ENCODE data around the gene USP32.
"Not testable (repeated sequence)": the region's sequence is repeated elsewhere in the genome, so short reads cannot be mapped to it uniquely, and the experiment has no call there.

Gene USP32

DNA sequence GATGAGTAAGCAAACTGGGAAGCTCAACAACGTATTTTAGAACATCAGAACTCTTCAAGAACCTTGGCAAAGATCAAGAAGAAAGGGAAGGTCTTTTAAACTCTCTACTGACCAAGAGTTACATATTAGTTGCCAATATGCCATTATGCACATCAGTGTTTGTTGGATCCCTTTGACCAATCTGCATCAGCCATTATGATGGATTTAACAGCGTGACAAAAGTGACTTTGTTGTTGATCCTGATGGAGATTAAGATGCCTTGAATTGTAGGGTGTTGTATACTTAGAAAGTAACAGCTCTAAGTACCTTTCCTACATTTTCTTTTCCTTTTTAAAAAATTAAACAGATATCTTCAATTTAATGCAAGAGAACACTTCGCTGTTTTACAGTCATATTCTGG lies 133.6 kb downstream of the USP32 start:
- FAIRE-seq (no peak), DNase-seq (ENCODE audit: extremely low spot score, insufficient read length, low read depth) (no peak)

GRCh38 chr17:60256174-60256573 lies 135.8 kb downstream of the USP32 start:
- DNase-seq (ENCODE audit: extremely low spot score, insufficient read length, low read depth), result no peak
- no peak for FAIRE-seq

GRCh38 chr17:60253048-60253447 lies 138.9 kb downstream of the USP32 start:
- FAIRE-seq (no peak), DNase-seq (ENCODE audit: extremely low spot score, insufficient read length, low read depth) (no peak)

- FAIRE-seq (peak; percentile 15), DNase-seq (ENCODE audit: extremely low spot score, insufficient read length, low read depth) (no peak)
Observed at GRCh38 chr17:60252459-60252858, 139.5 kb downstream of the USP32 start.

DNA sequence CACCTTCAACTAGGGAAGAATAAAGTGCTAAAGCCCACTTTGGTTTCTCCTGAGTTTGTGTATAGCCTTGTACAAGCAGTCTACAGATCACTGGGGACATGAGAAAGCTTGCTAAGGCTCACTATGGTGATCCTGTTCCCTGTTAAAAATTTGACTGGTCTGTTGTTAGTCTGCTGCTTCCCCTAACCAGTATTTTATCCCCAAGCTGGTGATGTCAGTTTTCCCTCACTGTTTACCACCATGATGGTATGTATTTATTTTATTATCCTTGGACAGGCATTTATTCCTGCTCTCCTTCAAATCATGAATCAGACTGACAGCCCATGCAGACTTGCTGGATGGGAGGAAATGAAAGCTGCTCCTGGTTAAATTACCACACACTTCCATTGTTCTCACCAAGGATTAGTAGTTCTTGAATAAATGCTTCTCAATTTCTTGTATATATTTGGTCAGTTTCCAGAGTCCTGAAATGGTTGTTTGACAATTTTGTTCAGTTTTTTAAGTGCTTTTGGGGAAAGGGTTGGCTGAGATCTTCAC lies 142.6 kb downstream of the USP32 start:
- DNase-seq (ENCODE audit: extremely low spot score, insufficient read length, low read depth) (no peak), FAIRE-seq (no peak)

- FAIRE-seq (no peak), DNase-seq (ENCODE audit: extremely low spot score, insufficient read length, low read depth) (no peak)
Observed at GRCh38 chr17:60248618-60249289, 143.2 kb downstream of the USP32 start.

DNA sequence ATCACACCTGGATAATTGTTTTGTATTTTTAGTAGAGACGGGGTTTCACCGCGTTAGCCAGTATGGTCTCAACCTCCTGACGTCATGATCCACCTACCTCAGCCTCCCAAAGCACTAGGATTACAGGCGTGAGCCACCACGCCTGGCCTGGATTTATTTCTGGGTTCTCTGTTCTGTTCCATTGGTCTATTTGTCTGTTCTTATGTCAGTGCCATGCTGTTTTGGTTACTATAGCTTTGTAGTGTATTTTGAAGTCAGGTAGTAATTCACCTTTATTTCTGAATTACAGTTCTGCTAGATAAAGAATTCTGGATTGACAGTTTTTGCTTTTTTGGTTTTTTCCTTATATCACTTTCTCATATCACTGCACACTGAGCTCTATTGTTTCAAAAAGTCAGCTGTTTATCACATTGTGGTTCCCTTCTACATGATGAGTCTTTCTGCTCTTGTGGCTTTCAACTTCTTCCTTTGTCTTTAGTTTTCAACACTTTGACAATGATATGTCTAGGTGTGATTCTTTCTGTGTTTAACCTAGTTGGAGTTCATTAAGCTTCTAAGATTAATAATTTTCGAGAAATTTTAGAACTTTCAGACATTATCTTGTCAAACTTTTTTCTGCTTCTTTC lies 144.0 kb downstream of the USP32 start:
- no peak for DNase-seq (ENCODE audit: extremely low spot score, insufficient read length, low read depth)
- FAIRE-seq, result no peak

- FAIRE-seq, result no peak
- no peak for DNase-seq (ENCODE audit: extremely low spot score, insufficient read length, low read depth)
Observed at GRCh38 chr17:60244656-60245055, 147.3 kb downstream of the USP32 start.

DNA sequence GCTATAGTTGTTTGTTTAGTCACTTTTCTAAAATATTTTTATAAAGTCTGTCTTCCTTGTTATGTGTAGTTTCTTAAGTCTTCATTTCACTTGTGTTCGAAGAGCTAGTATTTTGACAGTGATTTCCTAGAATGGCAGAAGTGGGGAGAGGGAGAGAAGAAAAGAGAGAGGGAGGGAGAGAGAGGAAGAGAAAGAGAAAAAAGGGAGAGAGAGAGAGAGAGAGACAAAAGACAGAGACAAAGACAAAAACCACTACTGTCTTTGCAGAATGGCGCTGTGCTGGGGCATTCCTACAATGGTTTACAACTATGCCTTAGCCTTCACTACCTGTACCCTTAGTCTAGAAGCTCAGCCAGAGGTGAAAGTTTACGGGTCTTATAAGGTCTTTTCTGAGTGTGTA lies 151.6 kb downstream of the USP32 start:
- DNase-seq (ENCODE audit: extremely low spot score, insufficient read length, low read depth) (no peak), FAIRE-seq (no peak)

DNA sequence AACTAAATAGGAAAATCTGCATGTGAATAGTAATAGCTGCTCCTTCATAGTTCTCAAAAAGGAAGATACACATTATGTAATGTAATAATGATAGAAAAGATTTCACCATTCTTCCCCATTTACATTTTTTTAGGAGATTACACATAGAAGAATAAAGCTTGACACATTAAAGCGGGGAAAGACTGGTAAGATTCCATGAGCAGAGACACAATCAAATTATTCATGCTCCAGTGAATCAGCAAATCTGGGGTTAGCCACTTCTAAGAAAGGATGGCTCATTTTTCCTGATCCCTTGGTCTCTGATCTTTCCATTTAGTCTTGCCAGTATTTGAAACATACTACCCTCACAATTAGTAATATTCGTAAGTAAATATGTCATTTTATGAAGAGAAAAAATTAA lies 160.2 kb downstream of the USP32 start:
- no peak for DNase-seq (ENCODE audit: extremely low spot score, insufficient read length, low read depth)
- no peak for FAIRE-seq

GRCh38 chr17:60231234-60231633 lies 160.7 kb downstream of the USP32 start:
- DNase-seq (ENCODE audit: extremely low spot score, insufficient read length, low read depth), result no peak
- FAIRE-seq, result no peak

GRCh38 chr17:60230358-60230757 lies 161.6 kb downstream of the USP32 start:
- FAIRE-seq (no peak), DNase-seq (ENCODE audit: extremely low spot score, insufficient read length, low read depth) (no peak)

DNA sequence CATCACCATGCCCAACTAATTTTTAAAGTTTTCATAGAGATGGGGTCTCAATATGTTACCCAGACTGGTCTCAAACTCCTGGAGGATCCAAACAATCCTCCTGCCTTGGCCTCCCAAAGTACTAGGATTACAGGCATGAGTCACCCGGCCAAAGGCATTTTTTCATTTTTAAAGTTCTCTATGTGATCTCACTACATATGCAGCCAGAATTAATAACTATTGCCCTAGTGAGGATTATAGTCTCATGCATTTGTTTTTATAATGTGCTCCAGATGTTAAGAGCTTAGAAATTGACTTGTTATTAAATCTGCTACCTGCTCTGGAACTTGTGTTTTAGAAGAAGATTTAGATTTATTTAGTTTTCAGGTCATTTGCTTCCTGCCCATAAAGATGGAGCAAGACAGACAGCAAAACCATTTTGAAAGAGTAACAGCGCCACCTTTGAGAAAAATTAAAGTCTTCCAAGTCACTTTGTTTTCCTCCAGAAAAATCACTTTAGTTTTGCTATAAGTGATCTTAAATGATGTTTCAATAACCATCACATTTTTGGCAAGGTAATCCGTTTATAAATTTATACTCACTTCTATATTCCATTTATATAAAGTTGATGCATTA lies 162.6 kb downstream of the USP32 start:
- FAIRE-seq (no peak), DNase-seq (ENCODE audit: extremely low spot score, insufficient read length, low read depth) (no peak)

DNA sequence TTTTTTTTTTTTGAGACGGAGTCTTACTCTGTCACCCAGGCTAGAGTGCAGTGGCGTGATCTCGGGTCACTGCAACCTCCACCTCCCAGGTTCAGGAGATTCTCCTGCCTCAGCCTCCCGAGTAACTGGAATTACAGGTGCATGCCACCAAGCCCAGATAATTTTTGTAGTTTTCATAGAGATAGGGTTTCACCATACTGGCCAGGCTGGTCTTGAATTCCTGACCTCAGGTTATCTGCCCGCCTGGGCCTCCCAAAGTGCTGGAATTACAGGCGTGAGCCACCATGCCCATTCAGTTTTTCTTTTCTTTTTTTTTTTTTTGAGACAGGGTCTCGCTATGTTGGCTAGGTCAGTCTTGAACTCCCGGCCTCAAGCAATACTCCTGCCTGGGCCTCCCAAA lies 164.7 kb downstream of the USP32 start:
- DNase-seq (ENCODE audit: extremely low spot score, insufficient read length, low read depth); FAIRE-seq: not testable (repeated sequence)

DNA sequence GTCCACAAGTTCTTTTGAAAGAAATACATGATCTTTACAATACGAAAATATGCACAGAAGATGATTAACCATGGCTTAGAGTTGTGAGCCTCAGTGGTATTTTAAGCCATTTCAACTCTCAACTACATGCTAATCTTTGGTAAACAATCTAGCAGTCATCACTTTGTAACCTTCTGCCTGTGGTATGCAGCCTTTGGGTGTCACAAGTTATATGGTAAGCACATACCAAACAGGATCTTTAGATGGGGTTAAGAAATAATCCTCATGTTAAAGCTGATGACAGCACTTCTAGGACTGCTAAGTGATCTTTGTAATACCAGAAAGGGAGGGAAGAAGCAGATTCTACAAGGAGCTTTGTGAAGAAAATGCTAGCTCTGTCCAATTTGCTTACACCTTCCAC lies 167.9 kb downstream of the USP32 start:
- FAIRE-seq, result no peak
- no peak for DNase-seq (ENCODE audit: extremely low spot score, insufficient read length, low read depth)

DNA sequence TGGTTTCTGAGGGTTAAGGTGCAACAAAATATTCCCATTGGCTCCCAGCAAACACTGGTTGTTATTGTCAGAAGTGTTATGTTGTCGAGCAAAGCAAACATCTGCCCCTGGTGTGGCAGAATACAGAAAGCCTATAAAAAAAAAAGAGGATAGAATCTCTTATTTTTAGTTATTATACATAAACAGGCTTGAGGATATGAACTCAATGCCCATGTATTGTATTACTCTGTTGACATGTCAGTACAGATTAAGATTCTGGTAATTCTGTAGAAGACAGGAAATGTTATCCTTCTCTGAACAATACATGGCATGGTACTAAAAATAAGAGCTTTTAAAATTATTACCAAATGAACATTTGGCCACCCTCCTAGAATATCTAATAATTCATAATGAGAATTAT lies 168.5 kb downstream of the USP32 start:
- FAIRE-seq, result no peak
- no peak for DNase-seq (ENCODE audit: extremely low spot score, insufficient read length, low read depth)

GRCh38 chr17:60218774-60219173 lies 173.2 kb downstream of the USP32 start:
- not testable (repeated sequence) for DNase-seq (ENCODE audit: extremely low spot score, insufficient read length, low read depth); FAIRE-seq

GRCh38 chr17:60215895-60216294 lies 176.0 kb downstream of the USP32 start:
- not testable (repeated sequence) for FAIRE-seq

DNA sequence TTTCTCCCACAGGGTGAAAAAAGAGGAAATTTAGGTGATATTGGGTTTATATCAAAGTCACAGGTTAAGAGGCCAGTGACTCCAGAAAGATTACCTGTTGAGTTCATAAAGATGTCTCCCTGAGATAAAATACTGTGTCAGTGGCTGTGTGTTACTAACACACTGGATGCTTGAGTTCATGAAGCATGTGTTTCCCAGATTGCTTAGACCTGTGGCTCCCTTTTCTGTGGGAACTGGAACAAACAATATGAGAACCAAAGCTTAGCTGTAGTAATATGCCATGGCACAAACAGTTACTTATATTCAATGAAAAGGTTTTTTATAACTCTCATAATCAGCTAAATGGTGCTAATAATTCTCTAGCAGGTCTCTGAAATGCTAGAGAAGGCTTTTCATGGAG lies 180.7 kb downstream of the USP32 start:
- not testable (repeated sequence) for DNase-seq (ENCODE audit: extremely low spot score, insufficient read length, low read depth); FAIRE-seq

More at GRCh38 chr17:60215895-60216294, 176.0 kb downstream of the USP32 start:
- not testable (repeated sequence) for DNase-seq (ENCODE audit: extremely low spot score, insufficient read length, low read depth)

DNA sequence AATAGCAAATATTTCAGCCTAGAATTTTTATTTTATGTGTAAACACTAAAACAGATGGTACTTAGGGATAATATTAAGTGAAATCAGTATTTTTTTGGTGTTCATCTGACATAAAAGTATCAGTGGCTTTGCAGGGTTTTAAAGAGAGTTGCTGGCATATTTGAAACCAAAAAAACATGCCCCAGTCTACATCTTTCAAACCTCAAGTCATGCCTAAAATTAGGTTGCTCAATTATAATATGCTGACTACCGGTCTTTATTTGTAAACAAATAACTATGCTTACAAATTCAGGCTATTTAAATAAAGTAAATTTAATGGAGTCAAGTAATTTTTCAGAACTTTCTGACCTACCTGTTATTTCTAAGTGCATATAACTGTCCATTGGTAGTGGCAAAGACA lies 183.6 kb downstream of the USP32 start:
- FAIRE-seq; DNase-seq (ENCODE audit: extremely low spot score, insufficient read length, low read depth): not testable (repeated sequence)

DNA sequence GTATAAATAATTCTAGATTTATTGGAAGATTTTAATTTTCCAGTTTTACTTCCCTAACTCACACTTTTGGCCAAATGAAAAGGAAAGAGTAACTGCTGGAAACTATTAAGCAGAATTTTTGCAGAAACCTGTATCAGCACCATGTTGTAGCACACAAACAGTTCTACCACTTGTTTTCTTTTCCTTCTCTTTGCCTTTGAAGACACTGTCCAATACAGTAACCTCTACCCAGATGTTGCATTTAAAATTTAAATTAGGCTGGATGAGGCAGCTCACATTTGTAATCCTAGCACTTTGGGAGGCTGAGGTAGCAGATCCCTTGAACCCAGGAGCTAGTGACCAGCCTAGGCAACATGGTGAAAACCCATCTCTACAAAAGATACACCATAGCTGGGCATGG lies 186.2 kb downstream of the USP32 start:
- FAIRE-seq; DNase-seq (ENCODE audit: extremely low spot score, insufficient read length, low read depth): not testable (repeated sequence)
